K562 (cell line): Measurements from ENCODE around the gene CUL9. TPM values are rescaled to one million over a fixed set of nuclear protein-coding genes. Genes with fewer than 3 reads are reported as not detected.

Source experiments
- ARID3A ChIP-seq: IDR thresholded peaks from 2 replicates; pipeline ENCODE4 v1.6.1; 2012; ENCODE audit warnings: low read depth, low read length, improper control_type of control experiment, borderline replicate concordance
- ASH1L ChIP-seq: fragments of 450-650 bp; IDR thresholded peaks from 2 replicates; pipeline ENCODE4 v1.6.1; 2018; ENCODE audit warnings: borderline replicate concordance, mild to moderate bottlenecking, low read depth; ENCODE audit not compliant: partially characterized antibody
- CBFA2T2 ChIP-seq: fragments of 450-650 bp; conservative IDR thresholded peaks from 2 replicates; pipeline ENCODE4 v1.6.1; 2017; ENCODE audit warnings: mild to moderate bottlenecking
- CCAR2 ChIP-seq: fragments of 200-400 bp; formaldehyde crosslinking; IDR thresholded peaks from 2 replicates; pipeline ENCODE4 v1.6.1; 2017; ENCODE audit warnings: mild to moderate bottlenecking, low read depth, low read length
- HMBOX1 ChIP-seq: sonication (generic); IDR thresholded peaks from 2 replicates; pipeline ENCODE4 v1.6.1; 2016
- IFI16 ChIP-seq: fragments of 250-450 bp; sonication (Bioruptor Pico); IDR thresholded peaks from 2 replicates; pipeline ENCODE4 v2.1.2; 2022; ENCODE audit warnings: mild to moderate bottlenecking, inconsistent platforms
- JUND ChIP-seq, 2 experiments: IDR thresholded peaks; 2 replicates in 1 of 2; 3 replicates in 1 of 2; pipeline ENCODE4 v1.6.1; 2011; ENCODE audit warnings: borderline replicate concordance in 2 of 2, low read depth in 2 of 2, low read length in 2 of 2, improper control_type of control experiment in 1 of 2, missing biosample characterization in 1 of 2, missing genetic modification characterization in 1 of 2, missing genetic modification reagents in 1 of 2
- NR2C2 ChIP-seq, 2 experiments: fragments of 200-800 bp in 1 of 2; sonication (Bioruptor generic) in 1 of 2; sonication (generic) in 1 of 2; formaldehyde crosslinking in 1 of 2; IDR thresholded peaks; 2 replicates each; pipeline versions ENCODE4 v1.6.1 to v1.8.0; 2016 to 2022; ENCODE audit warnings: mild to moderate bottlenecking in 1 of 2, missing compliant biosample characterization in 1 of 2, missing genetic modification characterization in 1 of 2, missing genetic modification reagents in 1 of 2
- POLR3G ChIP-seq: IDR thresholded peaks from 2 replicates; pipeline ENCODE4 v1.6.1; 2011; ENCODE audit not compliant: insufficient read length, insufficient replicate concordance; ENCODE audit errors: extremely low read depth
- RFX5 ChIP-seq: IDR thresholded peaks from 2 replicates; pipeline ENCODE4 v1.6.1; 2011; ENCODE audit warnings: low read depth, mild to moderate bottlenecking, improper control_type of control experiment, low read length
- SLC30A9 ChIP-seq: fragments of 250-450 bp; sonication (Bioruptor Pico); IDR thresholded peaks from 2 replicates; pipeline ENCODE4 v1.8.0; 2022; ENCODE audit warnings: mild to moderate bottlenecking, moderate library complexity
- SRSF1 ChIP-seq: fragments of 200-400 bp; formaldehyde crosslinking; IDR thresholded peaks from 2 replicates; pipeline ENCODE4 v1.6.1; 2017; ENCODE audit warnings: mild to moderate bottlenecking, low read depth, low read length, moderate library complexity
- SUPT5H ChIP-seq: fragments of 450-650 bp; IDR thresholded peaks from 2 replicates; pipeline ENCODE4 v1.6.1; 2016
- TARDBP ChIP-seq: fragments of 450-650 bp; IDR thresholded peaks from 2 replicates; pipeline ENCODE4 v1.6.1; 2016
- ZNF140 ChIP-seq: fragments of 250-450 bp; sonication (Bioruptor Pico); IDR thresholded peaks from 2 replicates; pipeline ENCODE4 v1.8.0; 2021; ENCODE audit warnings: moderate library complexity, mild to moderate bottlenecking, inconsistent platforms
- ZNF280B ChIP-seq: fragments of 250-450 bp; sonication (Bioruptor Pico); IDR thresholded peaks from 2 replicates; pipeline ENCODE4 v1.5.1; 2021; ENCODE audit warnings: mild to moderate bottlenecking
- ZNF778 ChIP-seq: fragments of 450-650 bp; formaldehyde crosslinking; IDR thresholded peaks from 2 replicates; pipeline ENCODE4 v1.4.0; 2020; ENCODE audit warnings: mild to moderate bottlenecking, moderate library complexity
- ZSCAN32 ChIP-seq: fragments of 450-650 bp; formaldehyde crosslinking; IDR thresholded peaks from 2 replicates; pipeline ENCODE4 v1.4.0; 2020; ENCODE audit warnings: mild to moderate bottlenecking, moderate library complexity
- polyA plus RNA-seq, 8 experiments: library from polyadenylated mRNA; depleted of rRNA in 4 of 8; stranded (reverse) in 5 of 8; unstranded in 3 of 8; fragments of >200 nt; fragmentation: Nextera tagmentation in 2 of 8; fragmentation: Illumina TruSeq in 1 of 8; extraction: Ambion mirVana in 2 of 8; extraction: Trizol in 1 of 8; gene quantifications; 2 replicates each; pipeline versions ENCODE4 v1.2.1 to v1.2.3, GENCODE V29; 2011 to 2014; ENCODE audit warnings: inconsistent platforms in 1 of 8, missing spikeins in 1 of 8
- total RNA-seq, 7 experiments: library from RNA; depleted of rRNA in 6 of 7; stranded (reverse); fragments of >200 nt in 6 of 7; fragmentation: Illumina TruSeq in 2 of 7; extraction: Trizol in 2 of 7; gene quantifications; 2 replicates each; pipeline versions ENCODE4 v1.2.1 to v1.2.3, GENCODE V29; 2011 to 2021; ENCODE audit warnings: low replicate concordance in 1 of 7

The CUL9 gene
- total and polyA plus RNA-seq, 9 of the 15 experiments (the other 6 are each of a cell fraction or from before 2014, with no cell fraction given): 0.50 to 20.7 (median 6.6) TPM

GRCh38 chr6:43143235-43144128 lies 38.5 kb upstream of the CUL9 start (continued):
- TF ChIP-seq JUND (IDR thresholded peaks at IDR 0.05; ENCODE audit: borderline replicate concordance, low read depth, low read length) (peak; percentile 46; the same call in 1 of the 2 replicates), JUND (tag; IDR thresholded peaks at IDR 0.05; ENCODE audit: borderline replicate concordance, low read depth, low read length) (peak; percentile 31; the same call in 1 of the 3 replicates), NR2C2 (CRISPR knock-in tag; IDR thresholded peaks at IDR 0.05) (0 out of 2 replicates have a peak, but pooled peaks have one; percentile 36), NR2C2 (tag; IDR thresholded peaks at IDR 0.05) (no peak), SUPT5H (no peak), SRSF1 (no peak), ZSCAN32 (CRISPR knock-in tag) (no peak), ASH1L (no peak), IFI16 (no peak), POLR3G (no peak), ZNF140 (CRISPR knock-in tag) (no peak), CCAR2 (no peak), ARID3A (no peak), RFX5 (no peak), TARDBP (no peak), CBFA2T2 (no peak), ZNF280B (no peak), ZNF778 (CRISPR knock-in tag) (no peak), SLC30A9 (CRISPR knock-in tag) (no peak), HMBOX1 (no peak)
